ENCODE data around the gene PARP11.
"Not testable (repeated sequence)": the region's sequence is repeated elsewhere in the genome, so short reads cannot be mapped to it uniquely, and the experiment has no call there.

Gene PARP11

DNA sequence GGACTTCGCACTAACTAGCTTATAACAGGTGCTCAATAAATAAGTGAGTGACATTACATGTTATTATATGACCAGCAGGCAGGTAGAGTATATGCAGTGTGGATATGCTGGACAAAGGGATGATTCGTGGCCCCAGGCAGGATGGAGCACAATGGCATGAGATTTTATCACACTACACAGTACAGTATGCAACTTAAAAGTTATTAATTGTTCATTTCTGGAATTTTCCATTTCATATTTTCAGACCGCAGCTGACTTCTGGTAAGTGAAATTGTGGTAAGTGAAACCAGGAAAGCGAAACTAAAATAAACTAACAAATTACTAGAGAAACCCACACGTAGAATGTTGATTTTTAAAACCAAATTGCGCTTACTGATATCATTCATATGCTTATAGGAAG lies 3.3 kb downstream of the PARP11 start:
- Histone ChIP-seq H3K27me3 (ENCODE audit: low read depth) (no peaks in the 10 kb centered on the region), H3K4me3 (no peak overlapping the region), H3K4me1 (peaks cover 18% of the 10 kb centered on the region), H3K36me3 (replicated peaks) (no peaks in the 10 kb centered on the region; the same call in 1 of the 2 replicates), H3K9me3 (0 out of 2 replicates have a peak, but pooled peaks cover 2% of the 10 kb centered on the region)
- in situ Hi-C loops (cut with MboI; ENCODE audit: low sequenced_read_pairs), result no loop called here
- no peak for DNase-seq (ENCODE audit: low spot score in 2 of 2)

DNA sequence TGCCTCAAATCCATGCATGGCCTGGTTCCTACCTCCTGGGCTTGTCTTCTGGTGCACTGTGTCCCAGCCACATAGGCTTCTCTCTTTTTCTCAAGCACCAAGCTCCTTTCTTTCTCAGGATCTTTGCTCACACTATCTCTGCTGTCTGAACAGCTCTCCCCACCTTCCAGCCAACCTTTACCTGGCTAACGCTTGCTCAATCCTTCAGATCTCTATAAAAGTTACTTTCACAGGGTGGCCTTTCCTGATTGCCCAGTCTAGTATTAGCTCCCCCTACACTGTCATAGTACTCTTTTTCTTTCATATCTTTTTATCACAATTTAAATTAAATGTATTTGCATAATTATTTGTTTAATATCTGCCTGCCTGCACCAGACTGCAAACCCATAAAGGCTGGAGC lies 3.8 kb downstream of the PARP11 start:
- no peak for DNase-seq (ENCODE audit: low spot score in 2 of 2)
- H3K4me1 ChIP-seq, result peaks cover 18% of the 10 kb centered on the region
- in situ Hi-C loops (cut with MboI; ENCODE audit: low sequenced_read_pairs), result no loop called here
- H3K36me3 ChIP-seq (replicated peaks), result no peaks in the 10 kb centered on the region; the same call in 1 of the 2 replicates
- 0 out of 2 replicates have a peak, but pooled peaks cover 2% of the 10 kb centered on the region for H3K9me3 ChIP-seq
- H3K27me3 ChIP-seq (ENCODE audit: low read depth), result no peaks in the 10 kb centered on the region
- H3K4me3 ChIP-seq, result no peak overlapping the region

- no peak overlapping the region for H3K4me3 ChIP-seq
- no peaks in the 10 kb centered on the region for H3K4me1 ChIP-seq
- DNase-seq (ENCODE audit: low spot score in 2 of 2), result no peak
- in situ Hi-C loops (cut with MboI; ENCODE audit: low sequenced_read_pairs), result no loop called here
- H3K9me3 ChIP-seq, result 0 out of 2 replicates have a peak, but pooled peaks cover 2% of the 10 kb centered on the region
- H3K27me3 ChIP-seq (ENCODE audit: low read depth), result no peaks in the 10 kb centered on the region
- no peaks in the 10 kb centered on the region for H3K36me3 ChIP-seq (replicated peaks)
These were observed 9.4 kb downstream of the PARP11 start for GRCh38 chr12:3863756-3864155.

DNA sequence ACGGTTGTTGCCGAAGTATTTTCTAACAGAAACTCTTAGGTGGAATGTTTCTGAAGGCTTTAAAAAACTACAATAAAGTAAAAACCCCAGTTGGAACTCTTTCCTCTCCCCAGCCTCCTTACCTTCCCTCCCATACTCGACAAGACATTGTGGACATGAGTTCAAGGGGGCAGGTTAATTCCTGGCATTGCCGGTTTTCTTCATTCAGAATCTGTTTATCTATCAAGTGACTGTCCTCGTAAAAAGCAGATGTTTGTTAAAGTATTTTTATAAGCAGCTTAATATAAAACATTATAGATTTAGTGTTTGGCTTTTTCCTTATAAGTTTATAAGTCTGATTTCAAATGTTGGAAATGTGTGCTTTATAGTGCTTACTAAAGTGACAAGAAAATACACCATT lies 30.7 kb downstream of the PARP11 start:
- H3K27me3 ChIP-seq (ENCODE audit: low read depth), result no peaks in the 10 kb centered on the region

DNA sequence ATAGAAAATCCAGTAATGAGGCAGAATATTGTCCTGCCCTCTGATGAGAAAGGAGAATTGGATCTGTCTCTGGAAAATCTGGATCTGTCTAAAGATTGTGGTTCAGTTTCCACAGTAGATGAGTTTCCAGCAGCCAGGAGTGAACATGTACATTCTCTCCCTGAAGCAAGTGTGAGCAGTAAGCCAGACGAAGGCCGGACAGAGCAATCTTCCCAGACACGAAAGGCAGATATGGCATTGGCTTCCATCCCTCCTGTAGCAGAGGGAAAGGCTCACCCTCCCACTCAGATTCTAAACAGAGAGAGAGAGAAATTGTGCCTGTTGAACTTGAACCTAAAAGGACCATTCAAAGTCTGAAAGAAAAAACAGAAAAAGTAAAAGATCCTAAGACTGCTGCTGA lies 31.4 kb downstream of the PARP11 start:
- Histone ChIP-seq H3K4me3 (no peak overlapping the region), H3K27me3 (ENCODE audit: low read depth) (no peaks in the 10 kb centered on the region), H3K4me1 (0 out of 2 replicates have a peak, but pooled peaks cover 5% of the 10 kb centered on the region), H3K9me3 (no peaks in the 10 kb centered on the region), H3K36me3 (replicated peaks) (no peaks in the 10 kb centered on the region)
- in situ Hi-C loops (cut with MboI; ENCODE audit: low sequenced_read_pairs), result no loop called here
- DNase-seq (ENCODE audit: low spot score in 2 of 2), result no peak

More for the DNA sequence above, 30.7 kb downstream of the PARP11 start:
- H3K9me3 ChIP-seq, result no peaks in the 10 kb centered on the region
- H3K36me3 ChIP-seq (replicated peaks), result no peaks in the 10 kb centered on the region
- H3K4me1 ChIP-seq, result 0 out of 2 replicates have a peak, but pooled peaks cover 5% of the 10 kb centered on the region
- H3K4me3 ChIP-seq, result no peak overlapping the region
- no peak for DNase-seq (ENCODE audit: low spot score in 2 of 2)
- in situ Hi-C loops (cut with MboI; ENCODE audit: low sequenced_read_pairs), result no loop called here

- H3K9me3 ChIP-seq; H3K27me3 ChIP-seq (ENCODE audit: low read depth); in situ Hi-C loops (cut with MboI; ENCODE audit: low sequenced_read_pairs); H3K36me3 ChIP-seq (replicated peaks); H3K4me1 ChIP-seq; H3K4me3 ChIP-seq; DNase-seq (ENCODE audit: low spot score in 2 of 2): not testable (repeated sequence)
These were observed 32.4 kb downstream of the PARP11 start for GRCh38 chr12:3840833-3841232.

DNA sequence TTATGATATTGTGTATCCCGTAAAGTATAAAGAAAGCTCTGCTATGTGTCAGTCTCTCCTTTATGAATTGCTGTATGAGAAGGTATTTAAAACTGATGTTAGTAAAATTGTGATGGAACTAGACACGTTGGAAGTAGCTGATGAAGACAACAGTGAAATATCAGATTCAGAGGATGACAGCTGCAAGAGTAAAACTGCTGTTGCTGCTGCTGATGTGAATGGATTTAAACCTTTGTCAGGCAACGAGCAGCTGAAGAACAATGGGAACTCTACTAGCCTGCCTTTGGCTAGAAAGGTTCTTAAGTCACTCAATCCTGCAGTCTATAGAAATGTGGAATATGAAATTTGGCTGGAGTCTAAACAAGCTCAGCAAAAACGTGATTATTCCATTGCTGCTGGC lies 33.5 kb downstream of the PARP11 start:
- H3K4me3 ChIP-seq; H3K9me3 ChIP-seq; in situ Hi-C loops (cut with MboI; ENCODE audit: low sequenced_read_pairs); H3K36me3 ChIP-seq (replicated peaks); DNase-seq (ENCODE audit: low spot score in 2 of 2); H3K27me3 ChIP-seq (ENCODE audit: low read depth); H3K4me1 ChIP-seq: not testable (repeated sequence)

DNA sequence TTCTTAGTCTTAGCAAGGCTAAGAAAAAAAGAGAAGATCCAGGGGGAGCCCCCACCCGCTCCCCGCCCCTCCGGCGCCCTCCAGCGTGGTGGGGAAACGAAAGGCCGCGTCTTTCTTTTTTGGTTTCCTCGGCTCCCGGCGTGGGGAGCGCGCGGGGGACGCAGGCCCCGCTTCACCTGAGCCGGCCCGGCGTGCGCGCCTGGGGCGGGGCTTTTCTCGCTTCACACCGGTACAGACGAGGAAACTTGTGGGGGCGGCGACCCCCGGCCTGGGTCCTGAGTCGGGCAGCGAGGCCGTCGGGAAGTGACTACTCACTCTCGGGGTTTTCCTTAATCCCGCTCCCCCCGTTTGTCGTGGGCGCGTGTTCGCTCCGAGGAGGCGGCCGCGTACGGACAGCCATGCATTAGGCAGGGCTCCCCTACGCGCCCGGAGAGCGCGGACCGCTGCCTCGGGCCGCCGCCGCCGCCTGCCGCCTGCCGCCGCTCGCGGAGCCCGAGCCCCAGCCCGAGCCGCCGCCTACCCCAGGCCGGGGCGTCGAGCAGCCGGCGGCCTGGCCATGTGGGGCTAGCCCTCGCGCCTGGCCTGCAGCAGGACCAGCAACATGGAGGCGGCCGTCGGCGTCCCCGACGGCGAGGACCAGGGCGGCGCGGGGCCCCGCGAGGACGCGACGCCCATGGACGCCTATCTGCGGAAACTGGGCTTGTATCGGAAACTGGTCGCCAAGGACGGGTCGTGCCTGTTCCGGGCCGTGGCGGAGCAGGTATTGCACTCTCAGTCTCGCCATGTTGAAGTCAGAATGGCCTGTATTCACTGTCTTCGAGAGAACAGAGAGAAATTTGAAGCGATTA lies 34.3 kb downstream of the PARP11 start:
- H3K36me3 ChIP-seq (replicated peaks); in situ Hi-C loops (cut with MboI; ENCODE audit: low sequenced_read_pairs); DNase-seq (ENCODE audit: low spot score in 2 of 2): not testable (repeated sequence)

DNA sequence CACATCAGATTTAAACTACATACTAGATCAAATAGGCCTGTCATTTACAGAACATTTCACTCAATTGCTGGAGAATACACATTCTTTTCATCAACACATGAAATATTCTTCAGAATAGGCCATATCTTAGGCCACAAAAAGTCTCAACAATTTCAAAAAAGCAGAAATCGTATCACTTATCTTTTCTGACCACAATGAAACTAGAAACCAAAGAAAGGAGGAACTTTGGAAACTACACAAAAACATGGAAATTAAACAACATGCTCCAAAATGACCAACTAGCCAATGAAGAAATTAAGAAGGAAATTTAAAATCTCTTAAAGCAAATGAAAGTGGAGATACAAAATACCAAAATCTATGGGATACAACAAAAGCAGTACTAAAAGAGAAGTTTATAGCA lies 35.1 kb downstream of the PARP11 start:
- Histone ChIP-seq H3K36me3 (replicated peaks) (no peaks in the 10 kb centered on the region), H3K4me1 (no peaks in the 10 kb centered on the region), H3K27me3 (ENCODE audit: low read depth) (no peaks in the 10 kb centered on the region), H3K4me3 (no peak overlapping the region), H3K9me3 (no peaks in the 10 kb centered on the region)
- DNase-seq (ENCODE audit: low spot score in 2 of 2), result no peak
- in situ Hi-C loops (cut with MboI; ENCODE audit: low sequenced_read_pairs), result no loop called here

More for the DNA sequence above, 34.3 kb downstream of the PARP11 start:
- H3K27me3 ChIP-seq (ENCODE audit: low read depth); H3K4me1 ChIP-seq; H3K9me3 ChIP-seq; H3K4me3 ChIP-seq: not testable (repeated sequence)

- Histone ChIP-seq H3K4me3 (no peak overlapping the region), H3K36me3 (replicated peaks) (no peaks in the 10 kb centered on the region), H3K9me3 (no peaks in the 10 kb centered on the region), H3K27me3 (ENCODE audit: low read depth) (no peaks in the 10 kb centered on the region), H3K4me1 (no peaks in the 10 kb centered on the region)
- in situ Hi-C loops (cut with MboI; ENCODE audit: low sequenced_read_pairs), result no loop called here
- DNase-seq (ENCODE audit: low spot score in 2 of 2), result no peak
These were observed 36.1 kb downstream of the PARP11 start for GRCh38 chr12:3837049-3837448.

DNA sequence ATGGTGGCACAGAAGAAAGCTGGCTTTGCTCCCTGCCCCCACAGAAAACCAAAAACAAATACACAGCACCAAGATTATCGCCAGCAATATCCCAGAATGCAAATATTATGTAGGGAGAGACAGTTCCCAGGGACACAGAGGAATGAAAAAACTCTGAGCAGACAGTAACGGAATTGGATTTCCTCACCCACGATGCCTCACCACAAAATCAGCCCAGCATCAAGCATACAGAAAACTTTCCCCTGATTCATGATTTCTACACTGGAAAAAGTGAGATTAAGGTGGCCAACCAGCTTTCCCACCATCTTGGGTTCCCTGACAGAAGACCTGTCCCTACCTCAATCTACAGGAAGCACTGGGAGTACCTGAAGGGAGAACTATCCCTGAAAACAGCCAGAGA lies 36.6 kb downstream of the PARP11 start:
- H3K27me3 ChIP-seq (ENCODE audit: low read depth), result no peaks in the 10 kb centered on the region
- no peak for DNase-seq (ENCODE audit: low spot score in 2 of 2)
- in situ Hi-C loops (cut with MboI; ENCODE audit: low sequenced_read_pairs), result no loop called here
- no peaks in the 10 kb centered on the region for H3K4me1 ChIP-seq
- no peaks in the 10 kb centered on the region for H3K36me3 ChIP-seq (replicated peaks)
- H3K4me3 ChIP-seq, result no peak overlapping the region
- no peaks in the 10 kb centered on the region for H3K9me3 ChIP-seq

GRCh38 chr12:3835914-3836313 lies 37.3 kb downstream of the PARP11 start:
- in situ Hi-C loops (cut with MboI; ENCODE audit: low sequenced_read_pairs), result no loop called here
- H3K4me1 ChIP-seq, result no peaks in the 10 kb centered on the region
- H3K9me3 ChIP-seq, result no peaks in the 10 kb centered on the region
- DNase-seq (ENCODE audit: low spot score in 2 of 2), result no peak
- no peak overlapping the region for H3K4me3 ChIP-seq
- no peaks in the 10 kb centered on the region for H3K36me3 ChIP-seq (replicated peaks)
- no peaks in the 10 kb centered on the region for H3K27me3 ChIP-seq (ENCODE audit: low read depth)

GRCh38 chr12:3834774-3835173 lies 38.4 kb downstream of the PARP11 start:
- no peaks in the 10 kb centered on the region for H3K36me3 ChIP-seq (replicated peaks)
- no peaks in the 10 kb centered on the region for H3K27me3 ChIP-seq (ENCODE audit: low read depth)
- in situ Hi-C loops (cut with MboI; ENCODE audit: low sequenced_read_pairs), result no loop called here
- H3K4me1 ChIP-seq, result no peaks in the 10 kb centered on the region
- no peaks in the 10 kb centered on the region for H3K9me3 ChIP-seq
- no peak for DNase-seq (ENCODE audit: low spot score in 2 of 2)
- H3K4me3 ChIP-seq, result no peak overlapping the region

- Histone ChIP-seq H3K4me3 (no peak overlapping the region), H3K9me3 (no peaks in the 10 kb centered on the region), H3K36me3 (replicated peaks) (no peaks in the 10 kb centered on the region), H3K4me1 (no peaks in the 10 kb centered on the region), H3K27me3 (ENCODE audit: low read depth) (no peaks in the 10 kb centered on the region)
- DNase-seq (ENCODE audit: low spot score in 2 of 2), result no peak
- in situ Hi-C loops (cut with MboI; ENCODE audit: low sequenced_read_pairs), result no loop called here
These were observed 39.4 kb downstream of the PARP11 start for GRCh38 chr12:3833670-3834310.

All from HAP-1 (cell line).